Choroid plexus epithelial cell (primary cell): ENCODE results near the gene OR6P1.

Source experiments
- DNase-seq: peaks from one replicate; pipeline ENCODE4 v3.0.0-alpha.2; 2010; ENCODE audit warnings: low read depth
- H3K4me3 ChIP-seq: 2 replicates; pipeline ENCODE4 v1.5.1; 2011; ENCODE audit warnings: low read depth, mild to moderate bottlenecking, control low read depth, low read length, moderate library complexity
- TF ChIP-seq, protein P1 (sequence below): conservative IDR thresholded peaks from 2 replicates; pipeline ENCODE4 v1.5.1; 2011; ENCODE audit warnings: low read depth, mild to moderate bottlenecking, control low read depth, inconsistent platforms, low read length, moderate library complexity

OR6P1 gene, protein sequence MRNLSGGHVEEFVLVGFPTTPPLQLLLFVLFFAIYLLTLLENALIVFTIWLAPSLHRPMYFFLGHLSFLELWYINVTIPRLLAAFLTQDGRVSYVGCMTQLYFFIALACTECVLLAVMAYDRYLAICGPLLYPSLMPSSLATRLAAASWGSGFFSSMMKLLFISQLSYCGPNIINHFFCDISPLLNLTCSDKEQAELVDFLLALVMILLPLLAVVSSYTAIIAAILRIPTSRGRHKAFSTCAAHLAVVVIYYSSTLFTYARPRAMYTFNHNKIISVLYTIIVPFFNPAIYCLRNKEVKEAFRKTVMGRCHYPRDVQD

DNA sequence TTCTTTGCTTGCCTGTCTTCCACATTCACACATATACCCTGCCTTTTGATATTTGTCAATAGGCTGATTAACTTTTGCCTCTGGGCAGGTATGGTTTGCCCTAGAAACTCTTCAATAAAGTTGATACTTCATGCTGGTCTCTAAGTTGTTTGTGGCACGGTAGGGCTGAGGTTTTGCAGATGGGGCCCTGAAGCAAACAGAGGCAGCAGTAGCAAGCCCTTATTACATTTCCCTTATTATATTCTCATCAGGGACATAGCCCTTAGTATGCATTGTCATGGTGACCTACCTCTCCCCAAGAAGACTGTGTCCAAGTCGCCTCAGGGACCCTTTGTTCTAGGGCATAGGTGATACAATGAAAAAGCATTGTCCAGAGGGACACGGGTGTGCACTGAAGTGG lies at the start of gene OR6P1:
Gene OR6P1, minus strand, starts transcription at position 101 of the 400 bp plus-strand sequence. CDS start 6,976 bp downstream, outside the sequence.
- no peak for DNase-seq
- H3K4me3 ChIP-seq: no peak within 1 kb of the TSS
- TF ChIP-seq, protein P1, sequence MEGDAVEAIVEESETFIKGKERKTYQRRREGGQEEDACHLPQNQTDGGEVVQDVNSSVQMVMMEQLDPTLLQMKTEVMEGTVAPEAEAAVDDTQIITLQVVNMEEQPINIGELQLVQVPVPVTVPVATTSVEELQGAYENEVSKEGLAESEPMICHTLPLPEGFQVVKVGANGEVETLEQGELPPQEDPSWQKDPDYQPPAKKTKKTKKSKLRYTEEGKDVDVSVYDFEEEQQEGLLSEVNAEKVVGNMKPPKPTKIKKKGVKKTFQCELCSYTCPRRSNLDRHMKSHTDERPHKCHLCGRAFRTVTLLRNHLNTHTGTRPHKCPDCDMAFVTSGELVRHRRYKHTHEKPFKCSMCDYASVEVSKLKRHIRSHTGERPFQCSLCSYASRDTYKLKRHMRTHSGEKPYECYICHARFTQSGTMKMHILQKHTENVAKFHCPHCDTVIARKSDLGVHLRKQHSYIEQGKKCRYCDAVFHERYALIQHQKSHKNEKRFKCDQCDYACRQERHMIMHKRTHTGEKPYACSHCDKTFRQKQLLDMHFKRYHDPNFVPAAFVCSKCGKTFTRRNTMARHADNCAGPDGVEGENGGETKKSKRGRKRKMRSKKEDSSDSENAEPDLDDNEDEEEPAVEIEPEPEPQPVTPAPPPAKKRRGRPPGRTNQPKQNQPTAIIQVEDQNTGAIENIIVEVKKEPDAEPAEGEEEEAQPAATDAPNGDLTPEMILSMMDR: no peak

DNA sequence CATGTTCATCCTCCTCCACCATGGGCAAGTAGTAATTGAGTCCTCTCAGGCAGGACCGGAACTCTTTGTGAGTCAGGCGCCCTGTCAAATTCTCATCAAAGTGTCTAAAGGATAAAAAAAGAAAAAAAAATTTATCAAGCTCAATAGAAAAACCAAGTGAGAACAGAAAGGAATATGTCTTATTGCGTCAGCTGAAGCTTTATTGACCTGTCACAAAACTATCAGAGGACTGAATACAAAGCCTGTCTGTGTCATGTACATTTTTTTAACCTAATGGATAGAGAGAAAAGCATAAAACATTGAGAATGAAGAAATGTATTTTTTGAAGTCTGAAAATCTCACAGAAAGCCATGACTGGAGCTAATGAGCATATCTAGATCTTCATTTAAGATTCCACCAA lies 43.4 kb upstream of the OR6P1 start:
- no peak overlapping the region for H3K4me3 ChIP-seq
- TF ChIP-seq, protein P1: no peak
- no peak for DNase-seq

DNA sequence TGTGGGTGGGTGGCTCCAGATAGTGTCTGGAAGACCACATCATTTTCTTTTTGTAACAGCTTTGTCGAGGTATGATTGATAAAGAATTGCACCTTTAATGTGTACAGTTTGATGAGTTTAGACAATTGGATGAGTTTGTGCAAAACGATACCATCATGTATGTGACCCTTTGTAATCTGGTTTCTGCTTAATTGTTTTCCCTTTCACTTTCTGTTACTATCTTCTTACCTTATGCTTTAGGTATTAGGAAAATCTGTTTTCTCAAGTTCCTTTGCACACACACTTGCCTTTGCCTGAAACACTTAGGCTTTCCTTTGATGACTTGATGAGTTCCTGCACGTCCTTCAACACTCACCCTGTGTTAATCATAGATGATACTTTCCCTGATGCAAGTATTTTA lies 41.5 kb upstream of the OR6P1 start:
- no peak for DNase-seq
- TF ChIP-seq, protein P1: no peak
- H3K4me3 ChIP-seq: no peak overlapping the region

DNA sequence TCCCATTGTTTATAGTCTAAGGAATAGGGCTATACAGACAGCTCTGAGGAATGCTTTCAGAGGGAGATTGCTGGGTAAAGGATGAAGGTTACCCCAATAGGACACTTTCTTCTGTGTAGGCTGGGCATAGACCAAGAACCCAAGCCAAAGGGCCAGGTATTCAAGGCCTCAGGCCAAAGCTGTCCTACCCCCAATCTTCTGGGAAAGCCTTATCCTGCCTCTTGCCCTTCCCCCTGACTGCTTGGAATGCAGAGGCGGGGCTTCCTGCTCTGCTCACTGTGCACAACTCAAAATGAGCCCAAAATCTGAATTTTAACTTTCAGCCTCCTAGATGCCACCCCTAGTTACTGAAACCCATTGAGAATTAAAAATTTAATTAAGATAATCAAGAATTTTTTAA lies 36.9 kb upstream of the OR6P1 start:
- TF ChIP-seq, protein P1: no peak
- no peak overlapping the region for H3K4me3 ChIP-seq
- no peak for DNase-seq

DNA sequence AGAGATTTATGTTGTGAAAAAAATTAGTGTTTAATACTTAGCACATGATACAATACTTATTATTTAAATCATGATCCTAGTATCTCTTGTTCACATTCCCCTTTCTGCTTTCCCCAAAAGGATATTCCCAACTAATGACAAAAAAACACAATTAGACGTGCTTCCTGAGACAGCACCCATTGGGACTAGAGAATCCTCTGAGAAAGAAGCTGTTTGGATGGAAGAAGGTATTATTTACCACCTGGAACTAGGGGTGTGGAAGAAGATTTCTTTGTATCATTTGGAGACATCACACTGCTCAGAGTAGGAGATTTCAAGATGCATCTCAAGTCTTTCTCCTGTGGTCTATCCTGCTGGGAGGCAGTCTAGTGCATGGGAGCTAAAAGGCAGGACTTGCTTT lies 34.6 kb upstream of the OR6P1 start, which contains the start of gene OR10Z1:
Gene OR10Z1, plus strand, starts transcription at position 301 of the 400 bp plus-strand sequence. CDS start 1,171 bp downstream, outside the sequence.
- TF ChIP-seq, protein P1: no peak
- no peak for DNase-seq
- H3K4me3 ChIP-seq: no peak within 1 kb of the TSS

DNA sequence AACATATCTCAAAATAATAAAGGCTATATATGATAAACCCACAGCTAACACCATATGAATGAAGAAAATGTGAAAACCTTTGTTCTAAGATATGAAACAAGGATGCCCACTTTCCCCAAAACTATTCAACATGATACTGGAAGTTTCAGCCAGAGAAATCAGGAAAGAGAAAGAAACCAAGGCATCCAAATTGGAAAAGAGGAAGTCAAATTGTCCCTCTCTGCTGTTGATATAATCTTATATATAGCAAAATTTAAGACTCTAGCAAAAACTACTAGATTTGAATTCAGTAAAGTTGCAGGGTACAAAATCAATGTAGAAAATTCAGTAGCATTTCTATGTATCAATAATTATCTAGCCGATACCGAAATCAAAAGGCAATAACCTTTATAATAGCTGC lies 30.4 kb upstream of the OR6P1 start:
- DNase-seq: no peak
- no peak overlapping the region for H3K4me3 ChIP-seq
- TF ChIP-seq, protein P1: no peak

DNA sequence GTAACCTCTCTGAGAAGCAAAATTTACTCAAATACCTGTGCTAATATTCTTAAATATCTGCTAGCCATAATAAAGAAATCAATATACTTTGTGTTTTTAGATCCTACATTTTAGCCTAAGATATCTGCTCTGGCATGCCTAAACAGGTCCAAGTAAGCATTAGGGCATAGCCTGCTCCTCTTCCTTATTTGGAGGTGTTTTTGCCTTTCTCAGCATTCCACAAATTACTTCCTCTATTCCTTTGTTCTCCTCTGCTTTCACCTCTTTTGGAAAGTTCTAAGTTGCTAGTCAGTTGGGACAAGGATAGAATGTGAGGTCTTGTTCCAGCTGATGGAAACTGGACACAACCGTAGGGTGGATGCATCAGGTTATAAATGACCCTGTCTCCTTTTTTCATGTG lies 16.6 kb upstream of the OR6P1 start:
- no peak overlapping the region for H3K4me3 ChIP-seq
- no peak for DNase-seq
- TF ChIP-seq, protein P1: no peak
